CD14-positive monocyte (primary cell): Measurements from ENCODE around the gene WDFY4. TPM values are rescaled to one million over a fixed set of nuclear protein-coding genes. Genes with fewer than 3 reads are reported as not detected.

Experiments
- DNase-seq, 3 donors: peaks; one replicate each; pipeline ENCODE4 v3.0.0-alpha.2; 2011 to 2022
- H2AFZ ChIP-seq: 2 replicates; pipeline ENCODE4 v1.6.0; 2012; ENCODE audit warnings: mild to moderate bottlenecking, low read depth, low read length, inconsistent platforms; ENCODE audit not compliant: insufficient read depth, poor library complexity, severe bottlenecking
- H3K27ac ChIP-seq, 2 donors: 1 replicate in 1 of 2; 2 replicates in 1 of 2; pipeline ENCODE4 v1.5.1; 2012 to 2013; ENCODE audit warnings: low read length in 2 of 2, control low read depth in 1 of 2, inconsistent platforms in 1 of 2, low read depth in 1 of 2, mild to moderate bottlenecking in 1 of 2
- H3K27me3 ChIP-seq, 2 donors: one replicate each; pipeline versions ENCODE4 v1.6.0 to v1.6.1; 2011 to 2013; ENCODE audit warnings: low read length in 2 of 2; ENCODE audit not compliant: control insufficient read depth in 2 of 2, insufficient read depth in 2 of 2
- H3K36me3 ChIP-seq, 2 donors: replicated peaks in 1 of 2; 1 replicate in 1 of 2; 2 replicates in 1 of 2; pipeline versions ENCODE4 v1.5.1 to v1.6.1; 2012 to 2013; ENCODE audit warnings: low read length in 2 of 2, control low read depth in 1 of 2, inconsistent platforms in 1 of 2, mild to moderate bottlenecking in 1 of 2; ENCODE audit not compliant: insufficient read depth in 2 of 2, control insufficient read depth in 1 of 2
- H3K4me1 ChIP-seq, 2 donors: 1 replicate in 1 of 2; 2 replicates in 1 of 2; pipeline versions ENCODE4 v1.5.1 to v1.6.1; 2012 to 2013; ENCODE audit warnings: low read length in 2 of 2, control low read depth in 1 of 2, inconsistent platforms in 1 of 2, mild to moderate bottlenecking in 1 of 2, moderate library complexity in 1 of 2; ENCODE audit not compliant: insufficient read depth in 2 of 2, control insufficient read depth in 1 of 2
- H3K4me2 ChIP-seq: replicated peaks from 2 replicates; pipeline ENCODE3; 2012; ENCODE audit warnings: low read length, moderate library complexity, mild to moderate bottlenecking; ENCODE audit not compliant: poor library complexity, severe bottlenecking; ENCODE audit errors: extremely low read depth
- H3K4me3 ChIP-seq, 3 experiments: fragments of 200-600 bp in 1 of 3; sonication (generic) in 1 of 3; replicated peaks in 1 of 3; 1 replicate in 2 of 3; 2 replicates in 1 of 3; pipeline ENCODE4 v1.5.1; 2011 to 2013; ENCODE audit warnings: low read length in 3 of 3, mild to moderate bottlenecking in 3 of 3, control low read depth in 2 of 3, low read depth in 2 of 3, inconsistent platforms in 1 of 3, moderate library complexity in 1 of 3
- H3K79me2 ChIP-seq: 2 replicates; pipeline ENCODE4 v1.6.0; 2012; ENCODE audit warnings: mild to moderate bottlenecking, control low read depth, inconsistent platforms, low read length, moderate library complexity; ENCODE audit not compliant: insufficient read depth
- H3K9ac ChIP-seq: 2 replicates; pipeline ENCODE4 v1.6.0; 2017; ENCODE audit warnings: low read length, mild to moderate bottlenecking; ENCODE audit not compliant: insufficient read depth, poor library complexity, severe bottlenecking
- H3K9me3 ChIP-seq, 2 donors: replicated peaks in 1 of 2; 1 replicate in 1 of 2; 2 replicates in 1 of 2; pipeline versions ENCODE4 v1.5.1 to v1.6.1; 2012 to 2013; ENCODE audit warnings: low read length in 2 of 2, control low read depth in 1 of 2; ENCODE audit not compliant: control insufficient read depth in 1 of 2, insufficient read depth in 1 of 2
- H4K20me1 ChIP-seq: 2 replicates; pipeline ENCODE4 v1.6.0; 2012; ENCODE audit warnings: mild to moderate bottlenecking, low read length, control low read depth, moderate library complexity; ENCODE audit not compliant: insufficient read depth
- H3K27ac Mint-ChIP-seq, 7 donors: one replicate each; pipeline ENCODE4 v1.8.0; 2020; ENCODE audit warnings: mild to moderate bottlenecking in 7 of 7, mixed read lengths in 7 of 7, moderate library complexity in 6 of 7, inconsistent platforms in 2 of 7
- H3K27me3 Mint-ChIP-seq, 3 donors: one replicate each; pipeline ENCODE4 v1.8.0; 2021 to 2022; ENCODE audit warnings: low read depth in 3 of 3, mild to moderate bottlenecking in 3 of 3, mixed read lengths in 3 of 3, moderate library complexity in 3 of 3, inconsistent platforms in 1 of 3
- H3K36me3 Mint-ChIP-seq, 2 donors: one replicate each; pipeline ENCODE4 v1.8.0; 2020; ENCODE audit warnings: mixed read lengths in 2 of 2, inconsistent platforms in 1 of 2, mild to moderate bottlenecking in 1 of 2
- H3K4me1 Mint-ChIP-seq: one replicate; pipeline ENCODE4 v1.8.0; 2020; ENCODE audit warnings: mild to moderate bottlenecking, mixed read lengths
- H3K4me3 Mint-ChIP-seq, 2 donors: one replicate each; pipeline ENCODE4 v1.8.0; 2020; ENCODE audit warnings: mild to moderate bottlenecking in 2 of 2, mixed read lengths in 2 of 2, moderate library complexity in 1 of 2
- H3K9me3 Mint-ChIP-seq, 7 donors: one replicate each; pipeline ENCODE4 v1.8.0; 2020 to 2022; ENCODE audit warnings: mixed read lengths in 7 of 7, mild to moderate bottlenecking in 6 of 7, moderate library complexity in 6 of 7, inconsistent platforms in 2 of 7
- WGBS: methylation state at CpG from one replicate; pipeline ENCODE4 v1.1.5; 2013; ENCODE audit warnings: missing lambda C conversion rate; ENCODE audit not compliant: insufficient coverage; 5-methylcytosine and 5-hydroxymethylcytosine counted together
- intact Hi-C, 2 donors: fragments of 100-400 bp; cut with micrococcal nuclease; formaldehyde crosslinking; loops; one replicate each; pipeline versions ENCODE4 v1.15.0 to v1.15.1; 2023
- polyA plus RNA-seq, 3 donors: library from polyadenylated mRNA; depleted of rRNA in 1 of 3; unstranded in 2 of 3; stranded (reverse) in 1 of 3; fragments of 300-500 nt in 2 of 3; fragments of >200 nt in 1 of 3; fragmentation: Illumina TruSeq in 2 of 3; gene quantifications; 1 replicate in 2 of 3; 2 replicates in 1 of 3; pipeline ENCODE4 v1.2.3, GENCODE V29; 2012 to 2021
- TF ChIP-seq, protein P1 (sequence below): fragments of 200-600 bp; IDR thresholded peaks from one replicate; pipeline ENCODE4 v1.8.0; 2022; ENCODE audit warnings: antibody characterized with exemption, mild to moderate bottlenecking

Gene WDFY4
- polyA plus RNA-seq, 3 donors, result 7.5 to 36.1 (median 9.8) TPM

DNA sequence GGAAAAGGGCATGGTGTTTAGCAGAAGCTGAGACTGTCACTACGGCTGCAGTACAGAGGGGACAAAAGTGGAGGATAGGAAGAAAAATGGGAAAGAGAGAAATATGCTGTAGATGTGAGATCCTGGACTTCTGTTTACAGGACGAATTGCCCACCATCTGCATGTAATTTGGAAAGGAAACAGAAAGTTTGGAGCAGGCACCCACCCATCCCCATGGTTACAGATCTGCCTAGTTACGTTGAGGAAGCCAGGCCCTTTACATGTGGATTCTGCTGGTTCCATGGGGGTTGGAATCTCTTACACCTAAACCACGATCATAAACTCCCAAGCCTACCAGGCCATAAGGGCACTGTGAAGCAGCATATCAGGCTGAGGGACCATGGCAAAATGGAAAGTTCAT lies 84.3 kb downstream of the WDFY4 start:
- Histone ChIP-seq H2AFZ (no peak overlapping the region), H3K27ac (peak overlapping the region in 1 of 2 donors; percentile 61), H3K9me3 (no peaks in the 10 kb centered on the region), H3K27me3 (no peaks in the 10 kb centered on the region), H3K4me3 (no peak overlapping the region), H3K4me2 (no peak overlapping the region), H3K9ac (no peak overlapping the region), H3K4me1 (peaks cover 12 to 19% of the 10 kb centered on the region in 2 donors), H4K20me1 (peaks cover 4% of the 10 kb centered on the region), H3K36me3 (peaks cover 26 to 88% of the 10 kb centered on the region in 2 donors), H3K79me2 (no peaks in the 10 kb centered on the region)
- H3K4me1 Mint-ChIP-seq, result peaks cover 13% of the 10 kb centered on the region
- WGBS, result 100% methylated on average over 1 of the region's 4 CpGs
- DNase-seq, result no peak
- H3K36me3 Mint-ChIP-seq, result peaks cover 67 to 72% of the 10 kb centered on the region in 2 donors
- TF ChIP-seq, protein P1, sequence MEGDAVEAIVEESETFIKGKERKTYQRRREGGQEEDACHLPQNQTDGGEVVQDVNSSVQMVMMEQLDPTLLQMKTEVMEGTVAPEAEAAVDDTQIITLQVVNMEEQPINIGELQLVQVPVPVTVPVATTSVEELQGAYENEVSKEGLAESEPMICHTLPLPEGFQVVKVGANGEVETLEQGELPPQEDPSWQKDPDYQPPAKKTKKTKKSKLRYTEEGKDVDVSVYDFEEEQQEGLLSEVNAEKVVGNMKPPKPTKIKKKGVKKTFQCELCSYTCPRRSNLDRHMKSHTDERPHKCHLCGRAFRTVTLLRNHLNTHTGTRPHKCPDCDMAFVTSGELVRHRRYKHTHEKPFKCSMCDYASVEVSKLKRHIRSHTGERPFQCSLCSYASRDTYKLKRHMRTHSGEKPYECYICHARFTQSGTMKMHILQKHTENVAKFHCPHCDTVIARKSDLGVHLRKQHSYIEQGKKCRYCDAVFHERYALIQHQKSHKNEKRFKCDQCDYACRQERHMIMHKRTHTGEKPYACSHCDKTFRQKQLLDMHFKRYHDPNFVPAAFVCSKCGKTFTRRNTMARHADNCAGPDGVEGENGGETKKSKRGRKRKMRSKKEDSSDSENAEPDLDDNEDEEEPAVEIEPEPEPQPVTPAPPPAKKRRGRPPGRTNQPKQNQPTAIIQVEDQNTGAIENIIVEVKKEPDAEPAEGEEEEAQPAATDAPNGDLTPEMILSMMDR, result no peak
- H3K9me3 Mint-ChIP-seq, result no peaks in the 10 kb centered on the region
- peaks cover 0 to 3% (median 1%) of the 10 kb centered on the region in 3 donors for H3K27me3 Mint-ChIP-seq
- intact Hi-C loops, result no loop called here
- peak overlapping the region in 2 of 7 donors; percentile 10 to 27 for H3K27ac Mint-ChIP-seq
- no peak overlapping the region for H3K4me3 Mint-ChIP-seq

DNA sequence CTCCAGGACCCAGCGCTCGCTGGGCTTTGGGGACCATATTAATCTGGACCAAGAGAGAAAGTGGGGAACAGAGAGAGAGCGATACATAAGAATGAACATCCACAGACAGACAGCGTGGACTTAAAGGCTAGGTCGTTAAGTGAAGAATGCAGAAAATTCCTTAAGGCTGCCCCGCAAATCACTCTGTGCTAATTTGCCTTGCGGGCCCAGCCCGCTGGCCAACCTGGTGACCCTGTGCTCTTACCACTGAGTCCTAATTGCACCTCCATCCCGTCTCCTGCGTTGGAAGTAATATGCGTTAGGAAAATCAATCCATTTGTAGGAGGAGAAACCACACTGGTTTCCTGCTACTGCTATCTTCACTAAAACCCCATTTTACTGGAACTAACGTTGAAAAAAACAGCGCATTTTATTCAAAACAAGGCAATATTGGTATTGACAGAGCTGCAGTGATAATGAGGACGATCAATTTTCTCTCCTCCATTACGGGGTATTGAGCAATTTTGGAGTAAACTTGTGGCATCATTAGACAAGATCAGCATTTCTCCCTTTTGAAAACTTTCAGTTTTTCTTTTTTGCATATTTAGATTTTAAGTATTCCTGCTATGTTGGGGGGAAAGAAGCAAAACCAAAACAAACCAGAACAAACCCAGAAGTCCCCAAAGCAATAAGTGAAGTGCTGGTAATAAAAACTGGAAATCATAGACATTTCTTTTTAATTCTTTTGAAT lies 85.2 kb downstream of the WDFY4 start:
- no peak overlapping the region for H2AFZ ChIP-seq
- H3K9ac ChIP-seq, result no peak overlapping the region
- peak overlapping the region in 5 of 7 donors; percentile 32 to 83 (median 70) for H3K27ac Mint-ChIP-seq
- H3K27ac ChIP-seq, result peak overlapping the region in 1 of 2 donors; percentile 61
- no peaks in the 10 kb centered on the region for H3K9me3 Mint-ChIP-seq
- no peaks in the 10 kb centered on the region for H3K9me3 ChIP-seq
- WGBS, result 94% methylated on average over 8 of the region's 15 CpGs
- peak overlapping the region; percentile 16 for H3K4me2 ChIP-seq
- peaks cover 4% of the 10 kb centered on the region for H4K20me1 ChIP-seq
- H3K4me3 Mint-ChIP-seq, result no peak overlapping the region
- no peaks in the 10 kb centered on the region for H3K79me2 ChIP-seq
- TF ChIP-seq, protein P1, result no peak
- peaks cover 25 to 88% of the 10 kb centered on the region in 2 donors for H3K36me3 ChIP-seq
- DNase-seq, result no peak
- peaks cover 0 to 3% (median 1%) of the 10 kb centered on the region in 3 donors for H3K27me3 Mint-ChIP-seq
- peaks cover 13% of the 10 kb centered on the region for H3K4me1 Mint-ChIP-seq
- no peak overlapping the region for H3K4me3 ChIP-seq
- H3K4me1 ChIP-seq, result peaks cover 12 to 19% of the 10 kb centered on the region in 2 donors
- peaks cover 68 to 77% of the 10 kb centered on the region in 2 donors for H3K36me3 Mint-ChIP-seq
- H3K27me3 ChIP-seq, result no peaks in the 10 kb centered on the region
- intact Hi-C loops, result no loop called here
